Fibroblast of lung (primary cell): Measurements from ENCODE around the gene APBB2. TPM values are rescaled to one million over a fixed set of nuclear protein-coding genes. Genes with fewer than 3 reads are reported as not detected.

Experiments
- DNase-seq, 2 donors: peaks; one replicate each; pipeline versions ENCODE4 v3.0.0 to v3.0.0-alpha.2; 2010; ENCODE audit warnings: low read depth in 2 of 2
- H2AFZ ChIP-seq: 2 replicates; pipeline ENCODE4 v1.5.1; 2012; ENCODE audit warnings: low read length, control low read depth, inconsistent platforms
- H3K27ac ChIP-seq: 2 replicates; pipeline ENCODE4 v1.5.1; 2011; ENCODE audit warnings: low read length, control low read depth; ENCODE audit not compliant: insufficient read depth
- H3K27me3 ChIP-seq: 2 replicates; pipeline ENCODE4 v1.5.1; 2011; ENCODE audit warnings: mild to moderate bottlenecking, low read length; ENCODE audit not compliant: control insufficient read depth, insufficient read depth
- H3K36me3 ChIP-seq: 2 replicates; pipeline ENCODE4 v1.5.1; 2011; ENCODE audit warnings: low read length; ENCODE audit not compliant: control insufficient read depth, insufficient read depth
- H3K4me1 ChIP-seq: 2 replicates; pipeline ENCODE4 v1.5.1; 2011; ENCODE audit warnings: low read length; ENCODE audit not compliant: control insufficient read depth, insufficient read depth; ENCODE audit errors: extremely low read depth
- H3K4me2 ChIP-seq: 2 replicates; pipeline ENCODE4 v1.5.1; 2011; ENCODE audit warnings: low read length, control low read depth; ENCODE audit not compliant: insufficient read depth; ENCODE audit errors: extremely low read depth
- H3K4me3 ChIP-seq, 4 experiments: fragments of 200-600 bp in 1 of 4; sonication (generic) in 1 of 4; replicated peaks in 1 of 4; 2 replicates each; pipeline ENCODE4 v1.5.1; 2011 to 2016; ENCODE audit warnings: low read length in 4 of 4, low read depth in 3 of 4, mild to moderate bottlenecking in 3 of 4, control low read depth in 2 of 4, inconsistent platforms in 1 of 4, mixed read lengths in 1 of 4; ENCODE audit not compliant: insufficient read depth in 1 of 4; ENCODE audit errors: control extremely low read depth in 1 of 4
- H3K79me2 ChIP-seq: 2 replicates; pipeline ENCODE4 v1.5.1; 2012; ENCODE audit warnings: mild to moderate bottlenecking, low read length, inconsistent platforms; ENCODE audit not compliant: control insufficient read depth, insufficient read depth
- H3K9ac ChIP-seq: 2 replicates; pipeline ENCODE4 v1.5.1; 2011; ENCODE audit warnings: mild to moderate bottlenecking, low read length, control low read depth; ENCODE audit not compliant: insufficient read depth
- H3K9me3 ChIP-seq: 2 replicates; pipeline ENCODE4 v1.5.1; 2012; ENCODE audit warnings: low read depth, low read length; ENCODE audit not compliant: control insufficient read depth, insufficient read depth
- H4K20me1 ChIP-seq: 2 replicates; pipeline ENCODE4 v1.5.1; 2011; ENCODE audit warnings: low read length; ENCODE audit not compliant: control insufficient read depth, insufficient read depth; ENCODE audit errors: extremely low read depth
- CTCF ChIP-seq, 2 donors: IDR thresholded peaks in 1 of 2; conservative IDR thresholded peaks in 1 of 2; 1 replicate in 1 of 2; 2 replicates in 1 of 2; pipeline ENCODE4 v1.5.1; 2011 to 2012; ENCODE audit warnings: low read length in 2 of 2, control low read depth in 1 of 2, inconsistent platforms in 1 of 2, low read depth in 1 of 2, mild to moderate bottlenecking in 1 of 2
- EZH2 ChIP-seq: IDR thresholded peaks from 2 replicates; pipeline ENCODE4 v1.5.1; 2012; ENCODE audit warnings: low read length, control low read depth, mild to moderate bottlenecking; ENCODE audit errors: missing control alignments
- polyA plus RNA-seq, 2 donors: library from polyadenylated mRNA; depleted of rRNA in 1 of 2; stranded (reverse) in 1 of 2; unstranded in 1 of 2; fragments of >200 nt; gene quantifications; 2 replicates each; pipeline ENCODE4 v1.2.1, GENCODE V29; 2011 to 2012; ENCODE audit warnings: missing spikeins in 1 of 2
- total RNA-seq: library from RNA; depleted of rRNA; stranded (reverse); fragments of >200 nt; gene quantifications from 2 replicates; pipeline ENCODE4 v1.2.1, GENCODE V29; 2014

APBB2 gene
- total and polyA plus RNA-seq, 2 donors (not counting 1 experiment from before 2014, with no cell fraction given), result 25.1 to 29.8 TPM

- H3K4me2 ChIP-seq, result no peak overlapping the region
- TF ChIP-seq CTCF (conservative IDR thresholded peaks at IDR 0.05 in 1 of 2, IDR thresholded peaks at IDR 0.05 in 1 of 2; ENCODE audit: low read depth in 1 of 2, low read length in 2 of 2) (no peak), EZH2 (no peak)
- H3K4me3 ChIP-seq, result no peak overlapping the region
- no peaks in the 10 kb centered on the region for H3K79me2 ChIP-seq
- H3K27me3 ChIP-seq, result peaks cover 2% of the 10 kb centered on the region
- no peak overlapping the region for H3K9ac ChIP-seq
- no peaks in the 10 kb centered on the region for H4K20me1 ChIP-seq
- no peaks in the 10 kb centered on the region for H3K36me3 ChIP-seq
- H3K27ac ChIP-seq, result no peak overlapping the region
- no peaks in the 10 kb centered on the region for H3K4me1 ChIP-seq
- H3K9me3 ChIP-seq, result no peaks in the 10 kb centered on the region
- no peak overlapping the region for H2AFZ ChIP-seq
- DNase-seq, result no peak
These were observed 27.6 kb upstream of the APBB2 start for GRCh38 chr4:41241919-41242318.

- Histone ChIP-seq H3K4me2 (no peak overlapping the region), H3K4me3 (no peak overlapping the region), H3K9me3 (no peaks in the 10 kb centered on the region), H3K79me2 (no peaks in the 10 kb centered on the region), H2AFZ (no peak overlapping the region), H3K27ac (no peak overlapping the region), H3K36me3 (no peaks in the 10 kb centered on the region), H3K4me1 (no peaks in the 10 kb centered on the region), H3K27me3 (no peaks in the 10 kb centered on the region), H3K9ac (no peak overlapping the region), H4K20me1 (no peaks in the 10 kb centered on the region)
- DNase-seq, result no peak
- no peak for TF ChIP-seq CTCF (conservative IDR thresholded peaks at IDR 0.05 in 1 of 2, IDR thresholded peaks at IDR 0.05 in 1 of 2; ENCODE audit: low read depth in 1 of 2, low read length in 2 of 2)
- no peak for TF ChIP-seq EZH2
These were observed 22.2 kb upstream of the APBB2 start for GRCh38 chr4:41236508-41236907.

- Histone ChIP-seq H3K4me1 (no peaks in the 10 kb centered on the region), H4K20me1 (no peaks in the 10 kb centered on the region), H3K36me3 (no peaks in the 10 kb centered on the region), H3K4me2 (no peak overlapping the region), H3K79me2 (no peaks in the 10 kb centered on the region), H3K4me3 (no peak overlapping the region), H3K9me3 (no peaks in the 10 kb centered on the region), H2AFZ (no peak overlapping the region), H3K9ac (no peak overlapping the region), H3K27ac (no peak overlapping the region), H3K27me3 (no peaks in the 10 kb centered on the region)
- DNase-seq, result peak in 1 of 2 donors; percentile 52
- TF ChIP-seq CTCF (conservative IDR thresholded peaks at IDR 0.05 in 1 of 2, IDR thresholded peaks at IDR 0.05 in 1 of 2; ENCODE audit: low read depth in 1 of 2, low read length in 2 of 2), result no peak
- TF ChIP-seq EZH2, result no peak
These were observed 21.7 kb upstream of the APBB2 start for GRCh38 chr4:41236032-41236431.
